Muscle layer of duodenum (tissue), 2 donors: ENCODE results near the gene LRRC27.

ENCODE experiments used
- H3K27ac ChIP-seq: one replicate; pipeline ENCODE4 v1.7.0; 2013; ENCODE audit warnings: mild to moderate bottlenecking, low read length
- H3K27me3 ChIP-seq: one replicate; pipeline ENCODE4 v1.7.0; 2013; ENCODE audit warnings: low read depth, mild to moderate bottlenecking, control low read depth, low read length
- H3K36me3 ChIP-seq, 2 donors: one replicate each; pipeline ENCODE4 v1.7.0; 2013; ENCODE audit warnings: low read length in 2 of 2, control low read depth in 1 of 2, mild to moderate bottlenecking in 1 of 2; ENCODE audit not compliant: insufficient read depth in 2 of 2, control insufficient read depth in 1 of 2
- H3K4me1 ChIP-seq, 2 donors: one replicate each; pipeline ENCODE4 v1.7.0; 2013; ENCODE audit warnings: low read length in 2 of 2, mild to moderate bottlenecking in 2 of 2, control low read depth in 1 of 2, moderate library complexity in 1 of 2; ENCODE audit not compliant: insufficient read depth in 2 of 2, control insufficient read depth in 1 of 2
- H3K4me3 ChIP-seq, 2 donors: one replicate each; pipeline ENCODE4 v1.7.0; 2013; ENCODE audit warnings: low read length in 2 of 2, low read depth in 1 of 2, mild to moderate bottlenecking in 1 of 2
- H3K9me3 ChIP-seq, 2 donors: one replicate each; pipeline ENCODE4 v1.7.0; 2013; ENCODE audit warnings: low read length in 2 of 2, control low read depth in 1 of 2, mild to moderate bottlenecking in 1 of 2; ENCODE audit not compliant: control insufficient read depth in 1 of 2
- donor health status: healthy.

LRRC27 gene

DNA sequence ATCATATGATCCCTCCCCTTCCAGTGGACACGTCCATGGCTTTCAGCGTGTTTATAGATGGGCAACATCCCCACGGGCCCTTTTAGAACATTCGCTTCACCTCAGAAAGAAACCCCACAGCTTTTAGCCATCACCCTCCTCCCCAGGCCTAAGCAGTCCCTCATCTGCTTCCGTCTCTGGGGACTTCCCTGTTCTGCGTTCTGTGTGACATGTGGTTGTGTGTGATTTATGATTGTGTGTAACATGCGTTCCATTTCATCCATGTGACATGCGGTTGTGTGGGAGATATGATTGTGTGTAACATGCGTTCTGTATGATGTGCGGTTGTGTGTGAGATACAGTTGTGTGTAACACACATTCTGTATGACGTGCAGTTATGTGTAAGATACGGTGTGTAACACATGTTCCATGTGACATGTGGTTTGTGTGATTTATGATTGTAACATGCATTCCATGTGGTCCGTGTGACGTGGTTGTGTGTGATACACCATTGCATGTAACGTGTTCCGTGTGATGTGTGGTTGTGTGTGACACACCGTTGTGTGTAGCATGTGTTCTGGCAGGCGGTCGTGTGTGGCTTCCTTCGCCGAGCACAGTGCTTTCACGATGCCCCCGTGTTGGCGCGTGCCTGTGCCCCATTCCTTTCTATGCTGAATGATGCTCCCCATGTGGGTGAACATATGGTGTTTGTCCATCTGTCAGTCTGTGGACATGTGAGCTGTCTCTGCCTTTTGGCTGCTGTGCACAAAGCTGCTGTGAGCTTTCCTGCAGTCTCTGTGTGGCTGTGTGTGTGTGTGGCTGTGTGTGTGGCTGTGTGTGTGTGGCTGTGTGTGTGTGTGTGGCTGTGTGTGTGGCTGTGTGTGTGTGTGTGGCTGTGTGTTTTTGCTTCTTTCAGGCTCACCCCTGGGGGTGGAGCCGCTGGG lies 91.2 kb downstream of the LRRC27 start:
- Histone ChIP-seq H3K27ac (peak overlapping the region; percentile 74), H3K4me3 (no peak overlapping the region), H3K4me1 (peaks cover 16 to 52% of the 10 kb centered on the region in 2 donors)

DNA sequence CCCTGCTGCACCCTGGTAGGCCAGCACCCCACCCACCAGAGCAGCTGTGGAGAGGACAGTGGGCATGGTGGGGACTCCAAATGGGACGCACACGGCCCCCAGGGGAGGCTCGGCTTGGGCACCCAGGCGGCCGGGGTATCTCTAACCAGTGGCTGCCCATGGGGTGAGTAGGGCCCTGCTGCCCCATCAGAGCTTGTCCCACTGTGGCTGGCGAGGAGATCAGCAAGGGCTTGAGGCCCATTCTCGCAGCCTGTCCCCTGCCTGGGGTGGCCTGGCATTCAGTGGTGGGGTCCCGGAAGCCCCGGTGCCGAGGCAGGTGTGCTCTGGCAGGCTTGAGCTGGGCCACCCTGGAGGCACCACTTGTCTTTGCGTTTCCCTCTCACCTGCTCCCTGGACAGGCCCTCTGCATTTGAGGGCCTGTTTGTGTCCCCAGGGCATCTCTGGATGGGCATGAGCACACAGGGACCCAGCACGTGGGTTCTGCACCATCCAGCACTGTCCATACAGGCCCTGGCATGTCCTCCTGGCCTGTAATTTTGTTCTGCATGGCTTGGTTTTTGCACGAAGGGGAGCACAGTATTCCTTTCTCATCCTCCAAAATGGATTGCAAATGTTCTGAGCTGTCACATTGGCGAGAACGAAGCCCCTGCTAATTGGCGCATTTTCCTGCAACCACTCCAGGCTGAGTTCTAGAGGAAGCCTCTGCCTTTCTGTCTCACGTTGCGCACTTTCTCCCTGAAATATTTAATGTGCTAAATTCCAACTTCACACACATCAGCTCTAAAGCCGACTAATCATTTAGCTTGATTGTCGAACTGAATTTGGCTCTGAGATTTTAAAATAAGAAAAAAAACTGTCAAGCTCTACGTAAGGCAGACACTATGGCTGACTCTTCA lies 92.2 kb downstream of the LRRC27 start:
- H3K36me3 ChIP-seq, result no peaks in the 10 kb centered on the region
- no peak overlapping the region for H3K27ac ChIP-seq
- no peaks in the 10 kb centered on the region for H3K9me3 ChIP-seq
- H3K4me3 ChIP-seq, result no peak overlapping the region
- peaks cover 6 to 43% of the 10 kb centered on the region in 2 donors for H3K4me1 ChIP-seq
- H3K27me3 ChIP-seq, result no peaks in the 10 kb centered on the region

More for the DNA sequence above, 91.2 kb downstream of the LRRC27 start:
- Histone ChIP-seq H3K36me3 (no peaks in the 10 kb centered on the region), H3K9me3 (no peaks in the 10 kb centered on the region), H3K27me3 (no peaks in the 10 kb centered on the region)

DNA sequence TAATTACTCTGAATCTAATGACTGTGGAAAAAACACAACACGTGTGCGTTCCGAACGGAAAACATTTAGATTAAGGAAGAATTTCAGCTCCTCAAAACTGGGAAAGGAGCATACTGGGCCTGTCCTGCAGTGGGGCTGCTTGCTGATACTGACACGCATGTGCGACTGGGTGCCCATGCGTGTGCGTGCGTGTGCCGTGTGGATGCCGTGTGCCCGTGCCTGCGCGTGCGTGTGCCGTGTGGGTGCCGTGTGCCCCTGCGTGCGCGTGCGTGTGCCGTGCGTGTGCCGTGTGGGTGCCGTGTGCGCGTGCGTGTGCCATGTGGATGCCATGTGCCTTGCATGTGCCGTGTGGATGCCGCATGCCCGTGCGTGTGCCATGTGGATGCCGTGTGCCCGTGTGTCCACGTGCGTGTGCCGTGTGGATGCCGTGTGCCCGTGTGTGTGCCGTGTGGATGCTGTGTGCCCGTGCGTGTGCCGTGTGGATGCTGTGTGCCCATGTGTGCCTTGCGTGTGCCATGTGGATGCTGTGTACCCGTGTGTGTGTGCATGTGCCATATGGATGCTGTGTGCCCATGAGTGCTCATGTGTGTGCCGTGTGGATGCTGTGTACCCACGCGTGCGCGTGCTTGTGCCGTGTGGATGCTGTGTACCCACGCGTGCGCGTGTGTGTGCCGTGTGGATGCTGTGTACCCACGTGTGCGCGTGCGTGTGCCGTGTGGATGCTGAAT lies 93.2 kb downstream of the LRRC27 start:
- Histone ChIP-seq H3K4me1 (peaks cover 6 to 38% of the 10 kb centered on the region in 2 donors), H3K36me3 (no peaks in the 10 kb centered on the region), H3K9me3 (no peaks in the 10 kb centered on the region), H3K27me3 (no peaks in the 10 kb centered on the region), H3K4me3 (no peak overlapping the region), H3K27ac (no peak overlapping the region)

DNA sequence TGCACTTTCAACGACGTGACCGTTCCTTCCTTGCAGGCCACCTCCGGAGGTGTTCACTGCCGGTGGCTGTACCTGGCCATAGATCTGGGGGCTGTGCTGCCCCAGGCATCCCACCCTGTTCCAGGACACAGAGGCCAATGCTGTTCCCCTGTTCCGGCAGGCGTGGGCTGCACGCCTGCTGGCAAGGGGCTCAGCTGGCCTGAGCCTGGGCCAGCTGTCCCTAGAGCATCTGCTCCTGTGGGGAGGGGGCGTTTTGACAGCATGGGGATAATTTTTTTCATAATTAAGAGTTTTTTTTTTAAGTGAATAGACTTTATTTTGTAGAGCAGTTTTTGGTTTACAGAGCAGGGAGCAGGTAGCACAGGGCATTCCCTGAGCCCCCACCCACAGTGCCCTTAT lies 93.8 kb downstream of the LRRC27 start:
- H3K4me3 ChIP-seq, result no peak overlapping the region
- no peak overlapping the region for H3K27ac ChIP-seq
- H3K27me3 ChIP-seq, result no peaks in the 10 kb centered on the region
- no peaks in the 10 kb centered on the region for H3K36me3 ChIP-seq
- H3K9me3 ChIP-seq, result no peaks in the 10 kb centered on the region
- H3K4me1 ChIP-seq, result peaks cover 6 to 32% of the 10 kb centered on the region in 2 donors

GRCh38 chr10:132427006-132427771 lies 95.2 kb downstream of the LRRC27 start:
- no peak overlapping the region for H3K27ac ChIP-seq
- H3K9me3 ChIP-seq, result no peaks in the 10 kb centered on the region
- H3K27me3 ChIP-seq, result no peaks in the 10 kb centered on the region
- no peak overlapping the region for H3K4me3 ChIP-seq
- H3K36me3 ChIP-seq, result no peaks in the 10 kb centered on the region
- peaks cover 0 to 18% of the 10 kb centered on the region in 2 donors for H3K4me1 ChIP-seq

DNA sequence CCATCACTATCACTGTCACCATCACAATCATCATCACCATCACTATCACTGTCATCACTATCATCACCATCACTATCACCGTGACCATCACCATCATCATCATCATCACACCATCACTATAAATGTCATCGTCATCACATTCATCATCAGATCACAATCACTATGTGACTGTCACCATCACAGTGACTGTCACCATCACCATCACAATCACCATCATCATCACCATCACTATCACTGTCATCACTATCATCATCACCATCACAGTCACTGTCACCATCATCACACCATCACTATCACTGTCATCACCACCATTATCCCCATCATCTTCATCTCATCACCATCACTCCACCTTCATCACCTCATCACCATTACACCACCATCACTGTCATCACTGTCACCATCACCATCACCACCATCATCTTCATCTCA lies 96.0 kb downstream of the LRRC27 start:
- Histone ChIP-seq H3K4me1 (peaks cover 0 to 11% of the 10 kb centered on the region in 2 donors), H3K9me3 (no peaks in the 10 kb centered on the region), H3K36me3 (no peaks in the 10 kb centered on the region), H3K27ac (no peak overlapping the region), H3K27me3 (no peaks in the 10 kb centered on the region), H3K4me3 (no peak overlapping the region)

DNA sequence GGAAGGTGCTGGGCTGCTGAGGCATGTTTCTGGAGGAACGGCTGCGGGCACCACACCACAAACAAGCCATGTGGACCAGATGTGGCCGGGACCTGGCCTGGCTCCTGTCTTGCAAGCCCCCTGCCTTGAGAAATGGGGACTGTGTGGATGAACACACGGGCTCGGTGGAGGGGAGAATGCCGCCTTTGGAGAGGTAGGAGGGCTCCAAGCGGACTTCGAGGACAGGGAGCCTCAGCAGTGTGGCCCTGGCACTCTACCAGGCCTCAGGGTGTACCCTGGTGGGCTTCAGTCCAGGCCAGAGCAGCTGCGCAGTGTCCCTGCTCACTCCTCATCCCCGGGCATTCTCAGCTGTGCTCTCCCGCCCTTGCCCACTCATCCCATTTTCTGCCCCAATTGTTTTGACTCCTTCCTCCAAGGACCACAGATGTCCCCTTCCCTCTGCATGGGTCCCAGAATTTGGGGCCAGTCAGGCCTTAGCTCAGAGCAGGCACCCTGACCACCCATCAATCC lies 96.5 kb downstream of the LRRC27 start:
- Histone ChIP-seq H3K4me3 (no peak overlapping the region), H3K9me3 (no peaks in the 10 kb centered on the region), H3K27ac (no peak overlapping the region), H3K4me1 (peaks cover 0 to 6% of the 10 kb centered on the region in 2 donors), H3K27me3 (no peaks in the 10 kb centered on the region), H3K36me3 (no peaks in the 10 kb centered on the region)
